GM12878 (cell line): ENCODE measurements around the gene TRANK1. TPM values are rescaled to one million over a fixed set of nuclear protein-coding genes. Genes with fewer than 3 reads are reported as not detected.

Source experiments
- ATAC-seq: fragments of 200-7000 bp; cut with Tn5 transposase; 3 replicates; pipeline ENCODE4 v1.9.1; 2020; ENCODE audit warnings: mild to moderate bottlenecking, moderate library complexity
- BruUV-seq: library from RNA; stranded (reverse); fragments of 400-500 nt; replicated peaks from 2 replicates; lab custom pipeline; 2021; lab: Mats Ljungman, UMichigan
- CTCF ChIA-PET: fragments of 300-600 bp; sonication (Branson Sonifier 250); formaldehyde crosslinking; extraction: SDS; loops from one replicate; lab custom pipeline; 2021; ENCODE audit warnings: inconsistent platforms; lab: Yijun Ruan, JAX
- POLR2A ChIA-PET: fragments of 350-600 bp; formaldehyde crosslinking; extraction: SDS; loops from one replicate; lab custom pipeline; 2021; ENCODE audit warnings: inconsistent platforms; lab: Charles Lee
- RAD21 ChIA-PET: fragments of 300-600 bp; sonication (Branson Sonifier 250); formaldehyde crosslinking; loops from one replicate; lab custom pipeline; 2023; ENCODE audit warnings: antibody characterized with exemption; ENCODE audit not compliant: unreplicated experiment; lab: Charles Lee
- SMC1A ChIA-PET: fragments of 300-600 bp; sonication (Branson Sonifier 250); formaldehyde crosslinking; loops from one replicate; lab custom pipeline; 2023; ENCODE audit not compliant: unreplicated experiment, uncharacterized antibody; lab: Charles Lee
- DNase-seq: peaks from one replicate; pipeline ENCODE4 v3.0.0-alpha.2; 2011; ENCODE audit warnings: low read depth, low spot score
- FAIRE-seq: peaks from 3 replicates; lab custom pipeline; 2011; peaks lifted over from hg19 to GRCh38; lab: Jason Lieb, UNC
- H2AFZ ChIP-seq: 2 replicates; pipeline ENCODE4 v1.6.0; 2011; ENCODE audit warnings: low read depth, low read length, control low read depth; ENCODE audit not compliant: control insufficient read depth
- H3K27ac ChIP-seq: 2 replicates; pipeline ENCODE4 v1.5.1; 2011; ENCODE audit warnings: control low read depth; ENCODE audit not compliant: control insufficient read depth, insufficient read depth
- H3K27me3 ChIP-seq, 2 experiments: replicated peaks in 1 of 2; 2 replicates each; pipeline versions ENCODE4 v1.6.0 to v1.6.1; 2011; ENCODE audit warnings: low read length in 1 of 2; ENCODE audit not compliant: control insufficient read depth in 2 of 2, insufficient read depth in 2 of 2
- H3K36me3 ChIP-seq, 2 experiments: 2 replicates each; pipeline ENCODE4 v1.5.1; 2011; ENCODE audit warnings: low read length in 1 of 2; ENCODE audit not compliant: control insufficient read depth in 2 of 2, insufficient read depth in 2 of 2
- H3K4me1 ChIP-seq: 2 replicates; pipeline ENCODE4 v1.6.1; 2011; ENCODE audit warnings: mild to moderate bottlenecking, low read length, moderate library complexity, mixed read lengths; ENCODE audit not compliant: control insufficient read depth, insufficient read depth
- H3K4me2 ChIP-seq: 2 replicates; pipeline ENCODE4 v1.6.0; 2011; ENCODE audit warnings: control low read depth; ENCODE audit not compliant: control insufficient read depth, insufficient read depth
- H3K4me3 ChIP-seq: fragments of 200-600 bp; sonication (generic); 2 replicates; pipeline ENCODE4 v1.5.1; 2016
- H3K79me2 ChIP-seq: 2 replicates; pipeline ENCODE4 v1.6.0; 2011; ENCODE audit warnings: low read length; ENCODE audit not compliant: control insufficient read depth, insufficient read depth
- H3K9ac ChIP-seq: 2 replicates; pipeline ENCODE4 v1.8.0; 2011; ENCODE audit warnings: low read length, control low read depth, mixed read lengths; ENCODE audit not compliant: control insufficient read depth, insufficient read depth
- H3K9me3 ChIP-seq: replicated peaks from 3 replicates; pipeline ENCODE4 v1.5.1; 2011; ENCODE audit warnings: mild to moderate bottlenecking, low read length; ENCODE audit not compliant: control insufficient read depth, insufficient read depth
- H4K20me1 ChIP-seq: 2 replicates; pipeline ENCODE4 v1.6.0; 2011; ENCODE audit not compliant: control insufficient read depth, insufficient read depth
- ATF2 ChIP-seq: IDR thresholded peaks from 2 replicates; pipeline ENCODE4 v1.6.1; 2012; ENCODE audit warnings: low read length, inconsistent platforms
- ATF7 ChIP-seq: fragments of 450-650 bp; IDR thresholded peaks from 2 replicates; pipeline ENCODE4 v1.6.1; 2016; ENCODE audit warnings: low read depth, mild to moderate bottlenecking
- CREB1 ChIP-seq: IDR thresholded peaks from 2 replicates; pipeline ENCODE4 v1.6.1; 2012; ENCODE audit warnings: low read depth, mild to moderate bottlenecking, inconsistent platforms
- CUX1 ChIP-seq: IDR thresholded peaks from 2 replicates; pipeline ENCODE4 v1.6.1; 2012; ENCODE audit warnings: improper control_type of control experiment, low read depth, low read length; ENCODE audit not compliant: insufficient replicate concordance
- GABPA ChIP-seq: IDR thresholded peaks from 2 replicates; pipeline ENCODE4 v1.6.1; 2014; ENCODE audit warnings: antibody characterized with exemption, low read depth, mild to moderate bottlenecking, inconsistent platforms
- HCFC1 ChIP-seq: fragments of 150-350 bp; IDR thresholded peaks from 2 replicates; pipeline ENCODE4 v1.6.1; 2014; ENCODE audit warnings: low read length
- SPI1 ChIP-seq: IDR thresholded peaks from 2 replicates; pipeline ENCODE4 v1.6.1; 2011; ENCODE audit warnings: low read depth, mild to moderate bottlenecking, low read length, moderate library complexity, borderline replicate concordance; ENCODE audit not compliant: insufficient read depth
- ZNF384 ChIP-seq: IDR thresholded peaks from 2 replicates; pipeline ENCODE4 v1.6.1; 2012; ENCODE audit warnings: low read depth, mild to moderate bottlenecking, low read length, improper control_type of control experiment, borderline replicate concordance
- WGBS: methylation state at CpG from one replicate; pipeline ENCODE4 v1.1.6; 2016; ENCODE audit warnings: low lambda C conversion rate; ENCODE audit not compliant: insufficient replicate concordance, insufficient coverage; ENCODE audit errors: missing lambda C conversion rate; 5-methylcytosine and 5-hydroxymethylcytosine counted together
- in situ Hi-C: fragments of 300-500 bp; cut with MboI; formaldehyde crosslinking; loops from 9 replicates; pipeline ENCODE4 v1.14.3; 2018; ENCODE audit warnings: mixed read lengths
- intact Hi-C: fragments of 100-400 bp; cut with micrococcal nuclease; formaldehyde crosslinking; loops from one replicate; pipeline ENCODE4 v1.14.2; 2022; ENCODE audit not compliant: unreplicated experiment
- polyA plus RNA-seq, 11 experiments: library from polyadenylated mRNA; depleted of rRNA in 4 of 11; unstranded in 6 of 11; stranded (reverse) in 5 of 11; fragments of >200 nt; fragmentation: Nextera tagmentation in 4 of 11; fragmentation: Illumina TruSeq in 1 of 11; extraction: Ambion mirVana in 4 of 11; extraction: Trizol in 1 of 11; gene quantifications; 1 replicate in 1 of 11; 2 replicates in 10 of 11; pipeline versions ENCODE4 v1.2.1 to v1.2.3, GENCODE V29; 2011 to 2016; ENCODE audit warnings: inconsistent platforms in 2 of 11, missing spikeins in 2 of 11, low read depth in 1 of 11
- total RNA-seq, 4 experiments: library from RNA; depleted of rRNA in 3 of 4; stranded (reverse); fragments of >200 nt in 3 of 4; fragmentation: Illumina TruSeq in 1 of 4; extraction: Trizol in 1 of 4; gene quantifications; 2 replicates each; pipeline versions ENCODE4 v1.2.1 to v1.2.3, GENCODE V29; 2013 to 2021

The TRANK1 gene
- total and polyA plus RNA-seq, 10 of the 15 experiments (the other 5 are each of a cell fraction or from before 2014, with no cell fraction given), result 0.46 to 8.8 (median 1.1) TPM

- no peak overlapping the region for H3K9ac ChIP-seq
- 3% methylated on average over 2 of the region's 2 CpGs for WGBS
- TF ChIP-seq GABPA (peak; percentile 37; the same call in 1 of the 2 replicates), CREB1 (0 out of 2 replicates have a peak, but pooled peaks have one; percentile 19), SPI1 (peak; percentile 75; the same call in 1 of the 2 replicates), ZNF384 (peak; percentile 35; the same call in 1 of the 2 replicates), CUX1 (no peak), HCFC1 (no peak), ATF7 (peak; percentile 81), ATF2 (peak; percentile 43; the same call in 1 of the 2 replicates)
- peaks cover 35% of the 10 kb centered on the region for H3K4me1 ChIP-seq
- H3K4me3 ChIP-seq, result no peak overlapping the region
- intact Hi-C loops (loop anchor here (2.0 to 5.0 kb wide), 2 partner anchors 20 to 99 kb away; partner anchors contain the start of genes EPM2AIP1 and MLH1), in situ Hi-C loops (no loop called here)
- no peak overlapping the region for H3K4me2 ChIP-seq
- no peak overlapping the region for H2AFZ ChIP-seq
- no peak for DNase-seq
- CTCF ChIA-PET, result interaction anchor here (0.6 to 4.7 kb wide), 7 partner anchors 12 to 494 kb away, joined by 3 to 35 read pairs (median 3); no protein-coding TSS in a partner anchor
- H3K27me3 ChIP-seq, result no peaks in the 10 kb centered on the region
- ATAC-seq, result peak; percentile 56
- H4K20me1 ChIP-seq, result no peaks in the 10 kb centered on the region
- H3K79me2 ChIP-seq, result no peaks in the 10 kb centered on the region
- RAD21 ChIA-PET, result interaction anchor here (1.0 to 3.5 kb wide), 5 partner anchors 12 to 65 kb away, joined by 3 to 21 read pairs (median 16); no protein-coding TSS in a partner anchor
- no peak overlapping the region; the same call in 1 of the 2 replicates for H3K27ac ChIP-seq
- H3K36me3 ChIP-seq, result no peaks in the 10 kb centered on the region
- FAIRE-seq, result peak; percentile 35
- no peaks in the 10 kb centered on the region; the same call in 2 of the 3 replicates for H3K9me3 ChIP-seq
- SMC1A ChIA-PET, result interaction anchor here (0.6 to 9.7 kb wide), 14 partner anchors 8 to 131 kb away, joined by 3 to 76 read pairs (median 6); no protein-coding TSS in a partner anchor
- no TSS peak for BruUV-seq
- POLR2A ChIA-PET, result interaction anchor here (0.8 to 3.4 kb wide), 6 partner anchors 9 to 100 kb away, joined by 3 to 17 read pairs (median 5); partner anchors contain the start of genes EPM2AIP1 and MLH1
Measured at GRCh38 chr3:36893137-36893557, 51.7 kb downstream of the TRANK1 start.
